HUES48 (cell line): ENCODE measurements around the gene ADGRG7.

Experiments
- H3K27ac ChIP-seq: one replicate; pipeline ENCODE4 v1.7.0; 2013; ENCODE audit warnings: low read depth, low read length, inconsistent platforms
- H3K27me3 ChIP-seq: 2 replicates; pipeline ENCODE4 v1.6.1; 2013; ENCODE audit warnings: mild to moderate bottlenecking, low read length; ENCODE audit not compliant: control insufficient read depth, insufficient read depth
- H3K36me3 ChIP-seq: 2 replicates; pipeline ENCODE4 v1.6.1; 2013; ENCODE audit warnings: low read length; ENCODE audit not compliant: control insufficient read depth, insufficient read depth
- H3K4me1 ChIP-seq: 2 replicates; pipeline ENCODE4 v1.6.1; 2013; ENCODE audit warnings: mild to moderate bottlenecking, low read length; ENCODE audit not compliant: control insufficient read depth, insufficient read depth
- H3K4me3 ChIP-seq: 2 replicates; pipeline ENCODE4 v1.5.1; 2013; ENCODE audit warnings: mild to moderate bottlenecking, low read depth, low read length
- H3K9ac ChIP-seq: 2 replicates; pipeline ENCODE4 v1.6.1; 2013; ENCODE audit warnings: mild to moderate bottlenecking, low read depth, low read length, moderate library complexity
- H3K9me3 ChIP-seq: 2 replicates; pipeline ENCODE4 v1.6.1; 2013; ENCODE audit warnings: low read length; ENCODE audit not compliant: control insufficient read depth, insufficient read depth

The ADGRG7 gene

DNA sequence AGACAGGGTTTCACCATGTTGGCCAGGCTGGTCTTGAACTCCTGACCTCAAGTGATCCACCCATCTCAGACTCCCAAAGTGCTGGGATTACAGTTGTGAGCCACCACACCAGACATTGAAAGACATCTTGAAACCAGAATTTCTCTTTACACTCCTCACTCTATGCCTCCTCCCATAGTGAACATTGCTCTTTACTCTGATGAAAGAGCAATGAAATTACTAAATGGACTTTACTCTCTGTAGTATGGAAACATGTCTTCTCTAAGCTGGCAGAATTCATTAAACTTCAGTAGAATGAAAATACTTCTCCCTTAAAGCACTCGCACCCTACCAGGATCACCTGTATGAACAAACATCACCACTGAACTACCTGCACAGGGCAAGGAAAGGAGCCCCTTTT is 72.1 kb downstream of the ADGRG7 start:
- no peaks in the 10 kb centered on the region for H3K27me3 ChIP-seq
- H3K27ac ChIP-seq, result no peak overlapping the region
- H3K4me3 ChIP-seq, result no peak overlapping the region
- H3K36me3 ChIP-seq, result no peaks in the 10 kb centered on the region
- H3K4me1 ChIP-seq, result no peaks in the 10 kb centered on the region
- no peaks in the 10 kb centered on the region for H3K9me3 ChIP-seq
- no peak overlapping the region for H3K9ac ChIP-seq

DNA sequence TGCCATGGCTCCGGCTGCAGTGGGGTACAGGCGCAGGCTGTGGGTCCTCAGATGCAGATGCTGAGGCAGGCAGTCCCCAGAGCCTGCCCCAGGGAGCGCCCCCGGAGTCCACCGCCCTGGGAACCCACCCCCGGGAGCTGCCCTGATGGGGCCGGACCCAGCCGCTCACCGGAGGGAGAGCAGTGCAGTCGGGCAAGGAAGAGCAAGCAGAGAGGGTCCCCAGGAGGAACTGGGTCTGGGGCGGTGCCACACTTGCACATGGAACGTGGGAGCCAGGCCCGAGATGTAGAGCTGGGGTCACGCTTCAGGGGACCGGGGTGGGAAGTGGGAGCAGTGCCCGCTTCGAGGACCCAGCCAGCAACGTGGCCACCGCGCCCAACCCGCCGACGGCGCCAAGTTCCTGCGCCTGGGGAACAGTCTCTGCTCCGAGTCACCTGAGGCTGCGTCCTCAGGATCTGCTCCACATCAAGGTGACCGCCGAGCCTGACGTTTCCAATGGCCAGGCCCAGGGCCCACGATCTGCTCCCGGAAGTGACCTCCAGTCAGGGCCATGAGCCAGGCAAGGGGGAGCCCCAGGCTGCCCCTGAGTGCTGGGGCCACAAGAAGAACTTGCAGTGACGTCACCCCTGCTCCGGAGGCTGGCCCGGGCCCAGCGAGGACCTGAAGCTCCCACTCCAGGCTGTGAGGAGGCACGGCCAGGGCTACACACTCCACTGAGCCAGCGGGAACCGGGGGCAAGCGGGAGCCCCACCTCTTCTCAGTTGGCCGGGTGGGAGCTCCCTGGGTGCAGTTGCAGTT is 72.9 kb downstream of the ADGRG7 start:
- Histone ChIP-seq H3K27ac (no peak overlapping the region), H3K27me3 (no peaks in the 10 kb centered on the region), H3K36me3 (no peaks in the 10 kb centered on the region), H3K4me3 (no peak overlapping the region), H3K9ac (no peak overlapping the region), H3K9me3 (no peaks in the 10 kb centered on the region), H3K4me1 (no peaks in the 10 kb centered on the region)

DNA sequence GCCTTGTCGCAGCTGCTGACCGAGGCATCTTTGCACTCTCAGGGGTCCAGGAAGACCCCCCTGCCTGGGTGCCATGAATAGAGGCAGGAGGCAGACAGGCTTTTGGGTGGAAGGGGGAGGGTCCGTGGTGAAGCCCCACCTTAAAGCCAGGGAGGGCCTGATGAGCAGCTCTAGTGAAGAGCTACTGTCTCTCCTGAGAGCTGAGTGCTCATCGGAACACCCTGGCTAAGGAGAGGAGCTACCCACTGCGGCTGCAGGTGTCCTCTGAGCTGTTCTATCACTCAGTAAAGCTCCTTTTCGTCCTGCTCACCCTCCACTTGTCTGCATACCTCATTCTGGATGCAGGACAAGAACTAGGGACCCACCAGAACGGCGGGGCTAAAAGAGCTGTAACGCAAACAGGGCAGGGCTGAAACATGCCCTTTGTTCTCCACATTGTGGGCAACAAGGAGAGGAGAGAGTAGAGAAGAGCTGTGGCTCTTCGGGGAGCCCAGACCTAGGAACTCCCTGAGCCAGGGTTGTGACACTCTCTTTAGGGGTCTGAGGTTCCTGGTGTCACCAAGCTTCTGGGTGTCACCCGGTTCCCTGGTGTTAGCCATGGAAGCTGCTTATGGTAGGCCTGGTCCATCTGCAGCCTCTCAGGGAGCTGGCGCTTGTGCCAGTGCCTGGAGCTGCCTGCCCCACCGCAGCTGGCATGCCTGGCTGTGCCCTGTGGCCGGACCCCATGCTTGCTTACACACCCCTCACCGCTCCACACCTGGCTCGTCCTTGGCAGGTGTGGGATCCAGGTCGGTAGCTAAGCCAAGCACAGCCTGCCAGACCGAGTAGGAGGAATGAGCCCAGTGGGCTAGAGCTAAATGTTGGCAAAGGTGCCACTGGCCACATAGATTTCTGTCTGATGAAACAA is 73.7 kb downstream of the ADGRG7 start:
- Histone ChIP-seq H3K27ac (no peak overlapping the region), H3K4me3 (no peak overlapping the region), H3K4me1 (no peaks in the 10 kb centered on the region), H3K9me3 (no peaks in the 10 kb centered on the region), H3K9ac (no peak overlapping the region), H3K36me3 (no peaks in the 10 kb centered on the region), H3K27me3 (no peaks in the 10 kb centered on the region)

DNA sequence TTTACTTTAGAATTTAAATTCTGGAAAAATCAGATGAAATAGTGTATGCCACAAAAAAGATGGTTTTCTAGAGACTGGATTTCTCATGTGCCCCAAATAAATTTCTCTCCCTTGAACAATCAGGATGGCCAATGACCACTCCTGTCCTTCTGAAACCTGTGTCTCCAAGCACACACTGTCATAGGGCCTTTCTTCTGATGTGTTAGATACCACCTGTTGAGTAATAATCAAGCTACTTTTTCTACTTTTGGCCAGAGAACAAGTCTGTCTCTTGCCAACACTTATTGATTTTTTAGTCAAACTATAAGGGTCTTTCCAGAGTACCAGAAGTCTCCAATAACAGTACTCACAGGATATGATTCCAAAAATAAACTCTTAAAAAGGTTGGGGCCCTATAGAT is 83.8 kb downstream of the ADGRG7 start:
- H3K9me3 ChIP-seq, result no peaks in the 10 kb centered on the region
- no peaks in the 10 kb centered on the region for H3K27me3 ChIP-seq
- no peak overlapping the region for H3K27ac ChIP-seq
- H3K36me3 ChIP-seq, result no peaks in the 10 kb centered on the region
- no peaks in the 10 kb centered on the region for H3K4me1 ChIP-seq
- H3K9ac ChIP-seq, result no peak overlapping the region
- no peak overlapping the region for H3K4me3 ChIP-seq

DNA sequence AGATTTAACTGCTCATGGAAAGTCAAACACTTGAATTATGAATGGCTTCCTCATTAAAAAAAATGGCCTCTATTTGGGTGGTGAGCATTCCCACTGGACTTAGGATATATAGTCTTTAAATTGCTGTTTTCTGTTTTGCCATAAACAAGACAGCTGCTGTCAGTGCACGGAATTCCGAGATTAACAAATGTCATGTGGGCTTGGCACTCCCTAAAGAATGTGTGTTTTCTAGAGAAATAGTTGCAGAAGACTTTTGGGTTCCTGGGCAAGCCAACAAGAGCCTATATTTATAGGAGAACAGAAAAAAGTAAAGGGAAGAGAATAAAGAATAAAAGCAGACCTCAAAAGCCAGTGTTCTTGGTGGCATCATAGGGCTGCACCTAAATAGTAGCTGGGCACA is 86.3 kb downstream of the ADGRG7 start:
- Histone ChIP-seq H3K9me3 (no peaks in the 10 kb centered on the region), H3K4me1 (no peaks in the 10 kb centered on the region), H3K9ac (no peak overlapping the region), H3K27ac (no peak overlapping the region), H3K27me3 (no peaks in the 10 kb centered on the region), H3K36me3 (no peaks in the 10 kb centered on the region), H3K4me3 (no peak overlapping the region)

DNA sequence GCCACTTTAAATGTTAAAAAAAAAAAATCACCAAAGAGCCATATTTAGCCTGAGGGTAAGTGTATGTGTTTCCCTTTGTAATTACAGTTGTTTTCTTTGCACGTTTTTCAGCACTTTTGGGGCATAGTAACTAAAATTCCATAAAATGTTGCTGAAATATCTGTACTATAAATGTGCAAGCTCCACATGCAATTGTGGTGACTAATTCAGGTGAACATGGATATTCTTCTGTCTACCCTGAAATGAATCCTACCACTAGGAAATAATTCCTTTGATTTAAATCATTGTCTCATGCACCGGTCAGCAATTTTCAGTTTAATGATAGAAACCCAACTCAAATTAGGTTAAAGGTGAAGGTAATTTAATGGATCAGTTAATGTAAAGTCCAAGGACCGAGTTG is 86.8 kb downstream of the ADGRG7 start:
- Histone ChIP-seq H3K4me1 (no peaks in the 10 kb centered on the region), H3K9ac (no peak overlapping the region), H3K27ac (no peak overlapping the region), H3K36me3 (no peaks in the 10 kb centered on the region), H3K9me3 (no peaks in the 10 kb centered on the region), H3K4me3 (no peak overlapping the region), H3K27me3 (no peaks in the 10 kb centered on the region)

DNA sequence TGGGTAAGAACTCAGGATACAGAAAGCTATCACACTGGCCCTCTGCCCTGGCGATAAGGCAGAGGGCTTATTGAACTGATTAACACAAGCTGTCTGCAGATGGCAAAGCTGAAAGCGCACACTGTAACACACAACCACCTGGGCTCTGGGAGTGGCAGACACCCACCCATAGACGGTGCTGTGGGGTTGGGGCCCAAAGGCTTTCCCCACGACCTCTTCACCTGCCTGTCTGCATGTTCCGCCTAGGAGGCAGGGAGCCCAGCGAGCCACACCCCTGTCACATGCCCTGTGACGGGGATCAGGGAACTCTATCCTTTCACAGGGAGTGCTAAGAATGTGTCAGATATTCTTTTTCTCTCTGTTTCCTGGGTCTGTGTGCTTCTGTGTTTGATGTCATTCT is 87.8 kb downstream of the ADGRG7 start:
- H3K4me3 ChIP-seq, result no peak overlapping the region
- no peaks in the 10 kb centered on the region for H3K4me1 ChIP-seq
- no peak overlapping the region for H3K9ac ChIP-seq
- H3K9me3 ChIP-seq, result no peaks in the 10 kb centered on the region
- no peaks in the 10 kb centered on the region for H3K27me3 ChIP-seq
- H3K27ac ChIP-seq, result no peak overlapping the region
- no peaks in the 10 kb centered on the region for H3K36me3 ChIP-seq

DNA sequence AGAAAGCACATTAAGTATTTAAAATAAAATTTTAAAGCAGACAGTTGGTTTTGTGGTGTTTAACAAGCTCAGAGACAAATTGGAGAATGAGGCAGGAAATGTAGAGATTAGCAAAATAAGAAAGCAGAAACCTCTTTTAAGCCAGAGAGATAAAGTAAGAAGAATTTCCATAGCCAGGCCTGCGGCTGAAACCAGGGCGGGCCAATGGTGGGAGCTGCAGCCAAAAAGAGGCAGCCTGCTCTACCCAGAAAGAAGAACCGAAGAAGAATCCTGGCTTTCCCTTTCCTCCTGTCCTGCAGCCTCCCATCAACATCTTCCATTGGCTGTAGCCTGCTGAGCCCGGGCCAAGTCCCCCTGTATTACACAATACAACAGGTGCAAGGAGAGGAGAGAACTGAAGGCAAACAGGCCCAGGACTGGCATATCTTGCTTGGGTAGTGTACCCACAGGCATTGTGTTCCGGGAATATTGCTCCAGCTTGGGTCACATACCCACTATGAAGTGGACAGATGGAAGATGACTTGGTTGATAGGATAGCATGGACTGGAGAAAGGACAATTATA is 88.4 kb downstream of the ADGRG7 start:
- no peaks in the 10 kb centered on the region for H3K36me3 ChIP-seq
- H3K27me3 ChIP-seq, result no peaks in the 10 kb centered on the region
- no peak overlapping the region for H3K4me3 ChIP-seq
- no peak overlapping the region for H3K9ac ChIP-seq
- H3K9me3 ChIP-seq, result no peaks in the 10 kb centered on the region
- no peak overlapping the region for H3K27ac ChIP-seq
- no peaks in the 10 kb centered on the region for H3K4me1 ChIP-seq

DNA sequence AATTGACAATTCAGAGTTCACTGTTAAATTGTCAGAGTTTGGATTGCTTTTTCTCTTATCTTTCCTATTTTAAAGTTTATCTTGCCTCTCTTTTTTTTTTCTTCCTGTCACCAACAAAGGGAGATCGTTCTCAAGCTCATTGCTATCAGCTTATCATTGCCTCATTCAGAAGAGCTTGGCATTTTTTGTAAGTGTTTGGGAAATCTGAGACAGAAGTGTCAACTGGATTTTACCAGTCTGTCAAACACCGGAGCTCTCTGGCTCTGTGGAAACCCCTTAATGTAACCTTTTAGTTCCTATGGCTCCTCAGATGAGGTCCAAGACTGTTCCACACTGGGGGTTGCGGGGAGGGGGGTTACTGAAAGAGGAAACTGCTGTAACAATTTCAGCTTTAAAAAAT is 89.3 kb downstream of the ADGRG7 start:
- Histone ChIP-seq H3K9ac (no peak overlapping the region), H3K36me3 (no peaks in the 10 kb centered on the region), H3K4me3 (no peak overlapping the region), H3K4me1 (no peaks in the 10 kb centered on the region), H3K27ac (no peak overlapping the region), H3K9me3 (no peaks in the 10 kb centered on the region), H3K27me3 (no peaks in the 10 kb centered on the region)

DNA sequence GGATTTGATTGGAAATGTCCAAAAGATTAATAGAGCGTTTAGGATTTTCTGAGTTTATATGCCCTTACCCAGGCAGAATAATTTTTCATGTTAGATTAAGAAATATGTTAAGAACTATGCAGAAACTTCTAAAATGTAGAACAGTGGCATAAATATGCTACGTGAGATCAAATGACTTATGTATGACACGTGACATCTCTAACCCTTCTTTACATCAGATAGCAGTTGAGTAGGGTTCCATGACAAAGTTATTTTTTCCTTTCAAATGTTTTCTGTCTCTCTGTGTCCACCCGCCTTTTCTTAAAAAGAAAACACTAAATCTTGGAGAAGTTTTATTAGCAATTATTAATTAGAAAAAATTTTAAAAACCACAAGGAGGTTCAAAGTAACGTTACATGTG is 91.3 kb downstream of the ADGRG7 start:
- Histone ChIP-seq H3K4me1 (no peaks in the 10 kb centered on the region), H3K27ac (no peak overlapping the region)

More for the DNA sequence above, 91.3 kb downstream of the ADGRG7 start:
- Histone ChIP-seq H3K9ac (no peak overlapping the region), H3K27me3 (peaks cover 5% of the 10 kb centered on the region; the same call in 1 of the 2 replicates), H3K4me3 (no peak overlapping the region), H3K9me3 (no peaks in the 10 kb centered on the region), H3K36me3 (no peaks in the 10 kb centered on the region)
